Activated T-helper 17 cell treated with anti-CD3 and anti-CD28 coated beads, Interleukin-2, amount 50 U/mL, for 72 hours (primary cell): ENCODE measurements around the gene TRIM66. TPM values are rescaled to one million over a fixed set of nuclear protein-coding genes. Genes with fewer than 3 reads are reported as not detected.
"Not testable (repeated sequence)": the region's sequence is repeated elsewhere in the genome, so short reads cannot be mapped to it uniquely, and the experiment has no call there.

Experiments
- ATAC-seq: fragments of 150-1000 bp; cut with Tn5 transposase; replicated peaks from 2 replicates; pipeline ENCODE4 v1.10.0; 2021; ENCODE audit warnings: mild to moderate bottlenecking, moderate library complexity
- H3K27ac Mint-ChIP-seq: one replicate; pipeline ENCODE4 v1.8.0; 2022; ENCODE audit warnings: mixed read lengths
- H3K27me3 Mint-ChIP-seq: one replicate; pipeline ENCODE4 v1.8.0; 2022; ENCODE audit warnings: mixed read lengths
- H3K36me3 Mint-ChIP-seq: one replicate; pipeline ENCODE4 v1.8.0; 2022; ENCODE audit warnings: low read depth, mild to moderate bottlenecking, mixed read lengths
- H3K4me1 Mint-ChIP-seq: one replicate; pipeline ENCODE4 v1.8.0; 2022; ENCODE audit warnings: mixed read lengths
- H3K4me3 Mint-ChIP-seq: one replicate; pipeline ENCODE4 v1.8.0; 2022; ENCODE audit warnings: mild to moderate bottlenecking, mixed read lengths
- H3K9me3 Mint-ChIP-seq: one replicate; pipeline ENCODE4 v1.8.0; 2022; ENCODE audit warnings: mixed read lengths
- total RNA-seq, 2 donors: library from RNA; stranded (reverse); gene quantifications; one replicate each; pipeline ENCODE4 v1.2.3, GENCODE V29; 2022

TRIM66 gene
- total RNA-seq, 2 donors from 2014 or later: 15.2 to 19.9 TPM

- ATAC-seq, H3K4me1 Mint-ChIP-seq, H3K4me3 Mint-ChIP-seq, H3K9me3 Mint-ChIP-seq, H3K27ac Mint-ChIP-seq, H3K27me3 Mint-ChIP-seq: not testable (repeated sequence)
- peaks cover 65% of the 10 kb centered on the region for H3K36me3 Mint-ChIP-seq
Measured at GRCh38 chr11:8670081-8670480, 12.4 kb downstream of the TRIM66 start.

DNA sequence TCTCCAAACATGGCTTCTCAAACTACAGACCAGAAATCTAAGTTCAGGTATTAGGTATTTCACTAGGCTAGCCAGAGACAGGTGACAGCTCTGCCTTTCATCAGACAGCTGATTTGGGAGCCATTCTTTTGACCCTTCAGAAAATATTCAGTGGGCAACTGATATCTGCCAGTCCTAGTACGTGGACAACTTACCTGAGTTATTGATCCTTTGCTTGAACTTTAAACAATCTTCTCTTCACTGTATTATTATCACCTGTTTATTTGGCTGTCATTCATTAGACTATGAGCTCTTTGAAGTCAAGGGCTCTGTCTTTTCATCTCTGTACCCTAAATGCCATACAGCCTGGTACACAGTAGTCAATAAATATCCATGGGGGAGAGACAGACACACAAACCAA is 17.2 kb downstream of the TRIM66 start:
- no peak for ATAC-seq
- peaks cover 41% of the 10 kb centered on the region for H3K36me3 Mint-ChIP-seq
- no peaks in the 10 kb centered on the region for H3K27me3 Mint-ChIP-seq
- no peaks in the 10 kb centered on the region for H3K9me3 Mint-ChIP-seq
- no peaks in the 10 kb centered on the region for H3K4me1 Mint-ChIP-seq
- H3K4me3 Mint-ChIP-seq: no peak overlapping the region
- H3K27ac Mint-ChIP-seq: no peak overlapping the region

DNA sequence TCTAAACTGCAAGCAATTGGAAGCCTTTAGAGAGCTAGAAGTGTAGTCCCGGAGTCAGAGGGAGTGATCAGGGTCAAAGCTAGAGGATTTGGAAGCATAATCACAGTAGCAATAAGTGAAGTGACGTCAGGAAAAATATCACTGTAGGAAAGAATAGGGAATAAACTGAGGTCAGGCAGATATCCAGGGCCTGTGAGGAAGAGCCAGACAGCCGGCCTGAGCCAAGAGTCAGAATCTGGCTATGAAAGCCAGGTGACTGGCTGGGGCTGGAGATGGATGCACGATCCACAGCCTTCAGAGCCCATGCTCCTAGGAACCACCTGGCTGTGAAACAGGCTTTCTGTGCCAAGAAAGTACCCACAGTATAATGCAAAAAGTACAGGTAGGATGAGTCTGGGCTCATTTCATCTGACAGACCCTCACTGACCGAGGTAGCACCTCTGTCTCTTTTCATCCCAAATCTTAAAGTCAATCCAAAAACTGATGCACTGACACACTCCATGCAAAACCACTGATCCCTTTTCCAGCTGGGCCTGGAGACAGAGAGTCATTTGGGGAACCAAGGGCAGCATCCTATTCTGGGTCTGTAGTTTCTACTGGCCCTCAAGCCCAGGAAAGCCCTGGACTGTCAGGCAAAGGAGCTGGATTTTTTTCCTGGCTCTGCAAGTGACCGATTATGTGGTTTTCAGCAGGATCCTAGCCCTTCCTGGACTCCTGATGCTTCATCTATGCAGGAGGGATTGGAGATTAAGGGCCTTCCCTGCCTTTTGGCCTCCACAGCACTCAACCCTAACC is 21.3 kb downstream of the TRIM66 start:
- no peak for ATAC-seq
- no peaks in the 10 kb centered on the region for H3K9me3 Mint-ChIP-seq
- H3K27me3 Mint-ChIP-seq: no peaks in the 10 kb centered on the region
- no peak overlapping the region for H3K4me3 Mint-ChIP-seq
- peaks cover 21% of the 10 kb centered on the region for H3K36me3 Mint-ChIP-seq
- H3K4me1 Mint-ChIP-seq: no peaks in the 10 kb centered on the region
- H3K27ac Mint-ChIP-seq: no peak overlapping the region

- Mint-ChIP-seq H3K4me3 (no peak overlapping the region), H3K9me3 (no peaks in the 10 kb centered on the region), H3K4me1 (no peaks in the 10 kb centered on the region), H3K27me3 (no peaks in the 10 kb centered on the region), H3K36me3 (peaks cover 16% of the 10 kb centered on the region), H3K27ac (no peak overlapping the region)
- ATAC-seq: no peak
Measured at GRCh38 chr11:8658321-8659057, 24.0 kb downstream of the TRIM66 start.

GRCh38 chr11:8656291-8656690 is 26.2 kb downstream of the TRIM66 start:
- Mint-ChIP-seq H3K4me1 (no peaks in the 10 kb centered on the region), H3K9me3 (no peaks in the 10 kb centered on the region), H3K27ac (no peak overlapping the region), H3K36me3 (peaks cover 26% of the 10 kb centered on the region), H3K27me3 (no peaks in the 10 kb centered on the region), H3K4me3 (no peak overlapping the region)
- ATAC-seq: no peak

- Mint-ChIP-seq H3K9me3 (no peaks in the 10 kb centered on the region), H3K36me3 (peaks cover 40% of the 10 kb centered on the region), H3K27ac (peak overlapping the region; percentile 2), H3K4me3 (no peak overlapping the region), H3K4me1 (no peaks in the 10 kb centered on the region), H3K27me3 (no peaks in the 10 kb centered on the region)
- no peak for ATAC-seq
Measured at GRCh38 chr11:8654503-8654902, 28.0 kb downstream of the TRIM66 start.

DNA sequence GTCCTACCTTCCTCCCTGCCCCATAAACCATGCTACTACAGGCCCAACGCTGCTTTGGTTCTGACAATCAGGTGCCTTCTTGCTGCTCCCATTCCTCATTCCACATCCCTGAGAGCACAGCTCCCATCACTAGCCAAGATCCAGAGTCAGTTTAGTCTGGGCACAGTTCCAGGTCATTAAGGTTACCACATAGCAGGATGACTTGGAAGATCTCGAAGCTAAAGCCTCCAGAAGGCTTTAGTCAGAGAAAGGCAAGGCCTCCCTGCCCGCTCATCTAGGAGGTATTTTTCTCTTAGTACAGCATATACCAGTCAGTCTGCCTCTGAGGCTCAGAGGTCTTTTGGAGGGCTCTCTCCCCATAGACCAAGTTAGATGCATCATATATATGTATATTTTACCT is 30.3 kb downstream of the TRIM66 start:
- no peaks in the 10 kb centered on the region for H3K9me3 Mint-ChIP-seq
- no peak overlapping the region for H3K27ac Mint-ChIP-seq
- no peaks in the 10 kb centered on the region for H3K4me1 Mint-ChIP-seq
- H3K4me3 Mint-ChIP-seq: no peak overlapping the region
- H3K36me3 Mint-ChIP-seq: peaks cover 58% of the 10 kb centered on the region
- no peaks in the 10 kb centered on the region for H3K27me3 Mint-ChIP-seq
- no peak for ATAC-seq

DNA sequence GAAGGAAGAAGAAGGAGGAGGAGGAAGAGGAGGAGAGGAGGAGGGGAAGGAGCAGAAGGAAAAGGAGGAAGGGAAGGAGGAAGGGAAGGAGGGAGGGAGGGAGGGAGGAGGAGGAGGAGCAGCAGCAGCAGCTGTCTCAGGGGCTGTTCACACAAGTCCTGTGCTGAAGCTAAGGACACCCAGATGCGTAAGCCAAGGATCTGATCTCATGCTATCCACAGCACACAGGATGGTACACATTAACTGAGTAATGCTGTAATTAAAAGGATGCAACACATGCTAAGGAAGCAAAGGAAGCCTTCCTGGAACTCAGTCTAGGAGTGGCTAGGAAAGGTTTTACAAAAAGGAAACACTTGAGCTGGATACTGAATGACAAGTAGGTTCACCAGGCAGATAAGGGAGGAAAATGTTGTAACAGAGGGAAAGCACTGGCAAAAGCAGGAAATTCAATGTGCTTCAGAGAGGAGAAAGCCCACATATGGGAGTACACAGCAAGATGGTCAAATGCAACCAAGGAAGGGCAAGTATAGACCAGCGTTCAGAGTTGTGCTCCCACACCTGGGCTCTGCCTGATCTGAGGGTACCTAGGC is 32.0 kb downstream of the TRIM66 start:
- Mint-ChIP-seq H3K36me3 (peaks cover 59% of the 10 kb centered on the region), H3K9me3 (no peaks in the 10 kb centered on the region), H3K27ac (peak overlapping the region; percentile 64), H3K4me1 (no peaks in the 10 kb centered on the region), H3K4me3 (no peak overlapping the region), H3K27me3 (no peaks in the 10 kb centered on the region)
- no peak for ATAC-seq

DNA sequence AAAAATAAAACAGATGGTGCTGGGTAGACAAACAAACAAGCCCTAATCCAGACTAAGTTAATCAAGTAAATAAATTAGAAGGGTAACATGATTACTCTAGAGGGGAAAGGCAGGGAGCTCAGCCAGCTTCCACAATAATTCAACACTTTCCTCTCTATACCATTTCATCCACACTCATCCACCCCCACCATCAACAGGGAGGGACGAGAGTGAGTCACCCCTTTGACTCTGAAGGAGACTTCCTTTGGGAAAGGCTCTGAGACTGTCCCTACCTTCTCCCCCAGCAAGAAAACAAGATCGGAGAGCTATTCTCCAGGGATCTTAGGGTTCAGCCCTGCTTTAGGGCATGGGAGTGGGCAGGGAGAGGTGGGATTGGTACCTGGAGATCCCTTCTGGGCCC is 33.1 kb downstream of the TRIM66 start:
- Mint-ChIP-seq H3K9me3 (no peaks in the 10 kb centered on the region), H3K27me3 (no peaks in the 10 kb centered on the region), H3K4me1 (no peaks in the 10 kb centered on the region), H3K4me3 (no peak overlapping the region), H3K27ac (no peak overlapping the region), H3K36me3 (peaks cover 57% of the 10 kb centered on the region)
- ATAC-seq: no peak

DNA sequence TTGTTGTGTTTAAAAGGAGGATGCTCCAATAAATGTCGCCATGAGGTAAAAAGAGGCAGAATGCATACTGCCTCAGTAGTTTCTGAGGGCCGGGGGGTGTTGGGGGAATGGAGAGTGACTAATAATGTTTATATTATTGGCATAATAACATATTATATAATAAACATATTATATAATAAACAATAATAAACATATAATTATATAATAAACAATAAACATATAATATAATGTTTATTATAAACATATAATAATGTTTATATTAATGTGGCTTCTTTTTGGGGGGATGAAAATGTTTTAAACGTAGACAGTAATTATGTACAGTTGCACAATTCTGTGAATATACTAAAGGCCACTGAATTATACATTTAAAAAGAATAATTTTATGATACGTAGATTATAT is 35.6 kb downstream of the TRIM66 start:
- Mint-ChIP-seq H3K27me3 (no peaks in the 10 kb centered on the region), H3K27ac (no peak overlapping the region), H3K4me1 (no peaks in the 10 kb centered on the region), H3K36me3 (peaks cover 39% of the 10 kb centered on the region), H3K9me3 (no peaks in the 10 kb centered on the region), H3K4me3 (no peak overlapping the region)
- ATAC-seq: no peak

DNA sequence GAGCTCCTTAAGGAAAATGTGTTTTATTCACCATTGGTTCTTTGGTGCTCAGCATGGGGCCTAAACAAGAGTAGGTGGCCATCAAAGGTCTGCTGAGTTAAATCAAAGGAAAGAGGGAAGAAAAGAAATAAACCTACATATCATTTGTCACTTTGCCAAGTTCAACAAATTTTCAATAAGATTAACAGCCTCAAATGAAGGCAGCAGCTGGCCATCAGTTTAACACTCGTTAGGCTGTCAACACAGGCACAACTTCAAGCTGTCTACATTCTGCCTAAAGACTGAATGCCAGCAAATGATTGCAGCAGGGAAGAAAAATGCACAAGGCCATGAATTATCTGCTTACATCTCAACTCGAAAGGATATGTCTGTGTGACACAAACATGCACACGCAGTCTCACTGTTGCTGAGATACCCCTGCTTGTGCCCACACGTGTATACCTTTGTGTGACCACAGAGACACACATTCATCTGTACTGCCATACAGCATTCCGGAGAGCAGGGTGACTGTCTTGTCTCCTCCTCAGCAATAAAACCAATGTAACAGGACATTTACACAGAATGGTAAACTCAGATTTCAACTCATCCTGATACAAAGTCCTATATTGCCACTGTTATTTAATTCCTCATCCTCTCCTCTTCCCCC is 40.1 kb downstream of the TRIM66 start:
- Mint-ChIP-seq H3K4me1 (no peaks in the 10 kb centered on the region), H3K27ac (no peak overlapping the region), H3K27me3 (no peaks in the 10 kb centered on the region), H3K36me3 (peaks cover 30% of the 10 kb centered on the region), H3K4me3 (no peak overlapping the region), H3K9me3 (no peaks in the 10 kb centered on the region)
- ATAC-seq: no peak

DNA sequence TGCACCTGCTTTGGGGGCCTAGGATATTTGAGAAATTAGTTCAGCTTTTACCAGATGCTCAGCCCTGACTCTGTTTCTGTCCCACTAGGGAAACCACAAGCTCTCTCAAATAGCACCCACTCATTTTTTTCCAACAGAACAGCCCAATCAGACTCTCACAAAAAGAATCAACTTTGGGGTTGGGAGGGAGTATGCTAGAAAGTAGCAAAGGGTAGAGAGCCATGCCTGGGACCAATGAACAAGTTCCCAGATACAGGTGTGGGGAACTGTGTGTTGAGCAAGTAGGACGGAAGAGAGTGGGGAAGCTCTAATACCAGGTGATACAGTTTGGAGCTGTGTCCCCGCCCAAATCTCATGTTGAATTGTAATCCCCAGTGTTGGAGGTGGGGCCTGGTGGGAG is 41.1 kb downstream of the TRIM66 start:
- Mint-ChIP-seq H3K9me3 (peaks cover 4% of the 10 kb centered on the region), H3K27me3 (no peaks in the 10 kb centered on the region), H3K4me3 (no peak overlapping the region), H3K36me3 (peaks cover 37% of the 10 kb centered on the region), H3K27ac (no peak overlapping the region), H3K4me1 (no peaks in the 10 kb centered on the region)
- ATAC-seq: no peak

- Mint-ChIP-seq H3K4me1 (no peaks in the 10 kb centered on the region), H3K4me3 (no peak overlapping the region), H3K27ac (no peak overlapping the region), H3K36me3 (peaks cover 46% of the 10 kb centered on the region), H3K27me3 (no peaks in the 10 kb centered on the region), H3K9me3 (peaks cover 4% of the 10 kb centered on the region)
- ATAC-seq: no peak
Measured at GRCh38 chr11:8640267-8640906, 42.1 kb downstream of the TRIM66 start.

- peaks cover 54% of the 10 kb centered on the region for H3K36me3 Mint-ChIP-seq
- H3K27ac Mint-ChIP-seq: peak overlapping the region; percentile 60
- no peaks in the 10 kb centered on the region for H3K4me1 Mint-ChIP-seq
- no peaks in the 10 kb centered on the region for H3K27me3 Mint-ChIP-seq
- peaks cover 4% of the 10 kb centered on the region for H3K9me3 Mint-ChIP-seq
- no peak for ATAC-seq
- H3K4me3 Mint-ChIP-seq: no peak overlapping the region
Measured at GRCh38 chr11:8639655-8640054, 42.8 kb downstream of the TRIM66 start.
